Fibroblast of skin of abdomen (primary cell): ENCODE results near the gene GALNT2.

Experiments
- DNase-seq: peaks from one replicate; pipeline ENCODE4 v3.0.0-alpha.2; 2013

The GALNT2 gene

GRCh38 chr1:230072296-230072695 is 5.3 kb downstream of the GALNT2 start:
- no peak for DNase-seq

- no peak for DNase-seq
Measured at GRCh38 chr1:230072866-230073265, 5.8 kb downstream of the GALNT2 start.

GRCh38 chr1:230073371-230074035 is 6.5 kb downstream of the GALNT2 start:
- DNase-seq = peak; percentile 59

GRCh38 chr1:230074270-230074669 is 7.2 kb downstream of the GALNT2 start:
- DNase-seq = no peak

- no peak for DNase-seq
Measured at GRCh38 chr1:230074762-230075161, 7.7 kb downstream of the GALNT2 start.

- DNase-seq = no peak
Measured at GRCh38 chr1:230076121-230076520, 9.1 kb downstream of the GALNT2 start.

- no peak for DNase-seq
Measured at GRCh38 chr1:230077011-230077410, 10.0 kb downstream of the GALNT2 start.

- DNase-seq = peak; percentile 69
Measured at GRCh38 chr1:230077436-230078213, 10.6 kb downstream of the GALNT2 start.

GRCh38 chr1:230079199-230080024 is 12.4 kb downstream of the GALNT2 start:
- DNase-seq = no peak

GRCh38 chr1:230080822-230081221 is 13.8 kb downstream of the GALNT2 start:
- no peak for DNase-seq

- DNase-seq = no peak
Measured at GRCh38 chr1:230081751-230082150, 14.7 kb downstream of the GALNT2 start.

GRCh38 chr1:230082211-230082610 is 15.2 kb downstream of the GALNT2 start:
- DNase-seq = no peak

- no peak for DNase-seq
Measured at GRCh38 chr1:230083053-230083452, 16.0 kb downstream of the GALNT2 start.

- no peak for DNase-seq
Measured at GRCh38 chr1:230083746-230084407, 16.8 kb downstream of the GALNT2 start.

GRCh38 chr1:230084408-230085177 is 17.6 kb downstream of the GALNT2 start:
- peak; percentile 99 for DNase-seq

- no peak for DNase-seq
Measured at GRCh38 chr1:230085178-230085515, 18.1 kb downstream of the GALNT2 start.

- no peak for DNase-seq
Measured at GRCh38 chr1:230086151-230086550, 19.1 kb downstream of the GALNT2 start.

- no peak for DNase-seq
Measured at GRCh38 chr1:230087028-230087716, 20.1 kb downstream of the GALNT2 start.

- DNase-seq = no peak
Measured at GRCh38 chr1:230087717-230088105, 20.7 kb downstream of the GALNT2 start.

GRCh38 chr1:230090194-230090711 is 23.2 kb downstream of the GALNT2 start:
- DNase-seq = peak; percentile 62
